ENCODE measurements around the gene KCNA10. TPM values are rescaled to one million over a fixed set of nuclear protein-coding genes. Genes with fewer than 3 reads are reported as not detected.

The KCNA10 gene
- polyA plus RNA-seq, 1 donor (not counting 4 experiments of a cell fraction or from before 2014, with no cell fraction given) = not detected

DNA sequence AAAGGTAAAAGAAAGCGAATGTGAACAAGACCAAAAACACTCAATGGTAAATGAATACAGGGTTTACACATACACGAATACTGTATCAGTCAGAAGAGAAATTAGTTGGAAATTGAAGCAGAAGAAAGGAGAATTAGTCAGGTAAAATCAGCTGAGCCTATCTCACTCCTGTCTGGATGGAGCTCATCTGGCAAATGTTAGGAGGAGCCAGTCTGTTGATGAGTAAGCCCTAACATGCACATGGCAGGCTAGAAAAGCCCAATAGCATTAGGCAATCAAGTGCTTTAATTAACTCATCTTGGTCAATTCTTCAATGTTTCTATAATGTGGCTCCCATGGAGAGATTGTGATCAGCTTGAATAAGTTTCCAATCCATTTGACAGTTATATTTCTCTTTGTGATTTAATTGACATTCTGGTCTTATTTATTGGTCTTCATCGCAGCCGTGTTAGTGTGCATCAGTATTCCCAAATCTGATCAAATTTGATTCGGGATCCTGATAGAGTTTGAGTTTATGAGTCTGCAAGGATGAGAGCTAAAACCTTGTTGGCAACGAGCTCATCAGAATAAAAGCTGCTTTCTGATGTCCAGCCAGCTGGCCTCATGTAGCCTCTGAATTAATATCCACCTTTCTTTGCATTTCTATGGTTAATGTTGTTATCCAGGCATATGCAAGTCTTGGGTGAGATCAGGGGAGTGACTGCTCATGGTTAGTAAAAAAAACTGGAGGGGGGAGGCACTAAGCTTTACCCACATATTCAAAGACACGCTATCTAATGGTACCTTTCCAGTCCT is 22.1 kb upstream of the KCNA10 start:
- FAIRE-seq = no peak
- no peaks in the 10 kb centered on the region for H3K9me3 ChIP-seq (ENCODE audit: control insufficient read depth, low read depth, low read length)
- no peak overlapping the region for H3K9ac ChIP-seq (ENCODE audit: control insufficient read depth, extremely low read depth, insufficient read depth, low read length)
- H3K27me3 ChIP-seq (ENCODE audit: control insufficient read depth, extremely low read depth, insufficient read depth, low read length) = no peaks in the 10 kb centered on the region
- H3K9me1 ChIP-seq (ENCODE audit: control insufficient read depth, extremely low read depth, insufficient read depth, low read length) = no peaks in the 10 kb centered on the region
- H3K36me3 ChIP-seq (ENCODE audit: control insufficient read depth in 2 of 2, extremely low read depth in 1 of 2, insufficient read depth in 2 of 2, low read length in 2 of 2) = no peaks in the 10 kb centered on the region
- no peak overlapping the region for H3K4me3 ChIP-seq (ENCODE audit: control insufficient read depth in 2 of 3, extremely low read depth in 1 of 3, insufficient read depth in 2 of 3, low read depth in 1 of 3, low read length in 3 of 3)
- H3K79me2 ChIP-seq (ENCODE audit: control insufficient read depth, insufficient read depth, low read length) = no peaks in the 10 kb centered on the region
- H4K20me1 ChIP-seq (ENCODE audit: control insufficient read depth, extremely low read depth, insufficient read depth, low read length) = no peaks in the 10 kb centered on the region
- no peak for DNase-seq (ENCODE audit: low read depth, low spot score)
- TF ChIP-seq EZH2 (IDR thresholded peaks at IDR 0.05; ENCODE audit: low read length) = no peak
- TF ChIP-seq, protein P1, sequence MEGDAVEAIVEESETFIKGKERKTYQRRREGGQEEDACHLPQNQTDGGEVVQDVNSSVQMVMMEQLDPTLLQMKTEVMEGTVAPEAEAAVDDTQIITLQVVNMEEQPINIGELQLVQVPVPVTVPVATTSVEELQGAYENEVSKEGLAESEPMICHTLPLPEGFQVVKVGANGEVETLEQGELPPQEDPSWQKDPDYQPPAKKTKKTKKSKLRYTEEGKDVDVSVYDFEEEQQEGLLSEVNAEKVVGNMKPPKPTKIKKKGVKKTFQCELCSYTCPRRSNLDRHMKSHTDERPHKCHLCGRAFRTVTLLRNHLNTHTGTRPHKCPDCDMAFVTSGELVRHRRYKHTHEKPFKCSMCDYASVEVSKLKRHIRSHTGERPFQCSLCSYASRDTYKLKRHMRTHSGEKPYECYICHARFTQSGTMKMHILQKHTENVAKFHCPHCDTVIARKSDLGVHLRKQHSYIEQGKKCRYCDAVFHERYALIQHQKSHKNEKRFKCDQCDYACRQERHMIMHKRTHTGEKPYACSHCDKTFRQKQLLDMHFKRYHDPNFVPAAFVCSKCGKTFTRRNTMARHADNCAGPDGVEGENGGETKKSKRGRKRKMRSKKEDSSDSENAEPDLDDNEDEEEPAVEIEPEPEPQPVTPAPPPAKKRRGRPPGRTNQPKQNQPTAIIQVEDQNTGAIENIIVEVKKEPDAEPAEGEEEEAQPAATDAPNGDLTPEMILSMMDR (optimal IDR thresholded peaks at IDR 0.05 in 1 of 3, IDR thresholded peaks at IDR 0.05 in 1 of 3, conservative IDR thresholded peaks at IDR 0.05 in 1 of 3; ENCODE audit: extremely low read depth in 1 of 3, insufficient read depth in 2 of 3, low read length in 3 of 3) = no peak
- no peak overlapping the region for H3K4me2 ChIP-seq (ENCODE audit: control insufficient read depth, extremely low read depth, insufficient read depth, low read depth, low read length)
- H3K4me1 ChIP-seq (ENCODE audit: control insufficient read depth, extremely low read depth, insufficient read depth, low read length) = no peaks in the 10 kb centered on the region
- no peak overlapping the region for H3K27ac ChIP-seq (ENCODE audit: control insufficient read depth, insufficient read depth, low read length)
- no peak overlapping the region for H2AFZ ChIP-seq (ENCODE audit: control insufficient read depth, low read length)
- dilution Hi-C loops (cut with MboI; ENCODE audit: extremely low pct_ligation_motif_present, low sequenced_read_pairs) = no loop called here

DNA sequence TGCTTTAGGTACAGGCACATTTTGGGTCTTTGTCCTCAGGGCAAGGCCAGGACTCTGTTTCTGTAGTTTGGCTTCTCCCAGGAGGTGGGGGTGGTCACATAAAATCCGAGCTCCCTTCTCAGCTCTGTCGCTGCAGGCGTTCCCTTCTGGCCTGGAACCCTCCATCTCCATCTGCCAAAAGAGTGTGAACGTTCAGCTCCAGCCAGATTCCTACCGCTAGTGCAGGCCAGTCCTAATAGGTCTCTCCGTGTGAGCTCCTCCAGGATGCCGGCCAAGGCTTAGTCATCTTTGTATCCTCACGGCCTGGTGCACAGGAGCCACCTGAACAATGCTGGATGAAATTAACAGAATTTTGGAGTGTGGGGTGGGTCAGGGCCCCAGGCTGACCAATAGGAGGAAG is 19.9 kb upstream of the KCNA10 start:
- H3K4me3 ChIP-seq (ENCODE audit: control insufficient read depth in 2 of 3, extremely low read depth in 1 of 3, insufficient read depth in 2 of 3, low read depth in 1 of 3, low read length in 3 of 3) = no peak overlapping the region
- no peaks in the 10 kb centered on the region for H3K9me1 ChIP-seq (ENCODE audit: control insufficient read depth, extremely low read depth, insufficient read depth, low read length)
- no peak for TF ChIP-seq EZH2 (IDR thresholded peaks at IDR 0.05; ENCODE audit: low read length)
- TF ChIP-seq, protein P1 (optimal IDR thresholded peaks at IDR 0.05 in 1 of 3, IDR thresholded peaks at IDR 0.05 in 1 of 3, conservative IDR thresholded peaks at IDR 0.05 in 1 of 3; ENCODE audit: extremely low read depth in 1 of 3, insufficient read depth in 2 of 3, low read length in 3 of 3) = no peak
- H4K20me1 ChIP-seq (ENCODE audit: control insufficient read depth, extremely low read depth, insufficient read depth, low read length) = no peaks in the 10 kb centered on the region
- dilution Hi-C loops (cut with MboI; ENCODE audit: extremely low pct_ligation_motif_present, low sequenced_read_pairs) = no loop called here
- H3K4me2 ChIP-seq (ENCODE audit: control insufficient read depth, extremely low read depth, insufficient read depth, low read depth, low read length) = no peak overlapping the region
- DNase-seq (ENCODE audit: low read depth, low spot score) = no peak
- H3K36me3 ChIP-seq (ENCODE audit: control insufficient read depth in 2 of 2, extremely low read depth in 1 of 2, insufficient read depth in 2 of 2, low read length in 2 of 2) = no peaks in the 10 kb centered on the region
- no peaks in the 10 kb centered on the region for H3K4me1 ChIP-seq (ENCODE audit: control insufficient read depth, extremely low read depth, insufficient read depth, low read length)
- H2AFZ ChIP-seq (ENCODE audit: control insufficient read depth, low read length) = no peak overlapping the region
- no peak overlapping the region for H3K27ac ChIP-seq (ENCODE audit: control insufficient read depth, insufficient read depth, low read length)
- peaks cover 6% of the 10 kb centered on the region for H3K27me3 ChIP-seq (ENCODE audit: control insufficient read depth, extremely low read depth, insufficient read depth, low read length)
- no peaks in the 10 kb centered on the region for H3K9me3 ChIP-seq (ENCODE audit: control insufficient read depth, low read depth, low read length)
- no peak for FAIRE-seq
- no peak overlapping the region for H3K9ac ChIP-seq (ENCODE audit: control insufficient read depth, extremely low read depth, insufficient read depth, low read length)
- no peaks in the 10 kb centered on the region for H3K79me2 ChIP-seq (ENCODE audit: control insufficient read depth, insufficient read depth, low read length)

Measured in keratinocyte (primary cell).